ENCODE results near the gene NELL1. TPM values are rescaled to one million over a fixed set of nuclear protein-coding genes. Genes with fewer than 3 reads are reported as not detected.
"Not testable (repeated sequence)": the region's sequence is repeated elsewhere in the genome, so short reads cannot be mapped to it uniquely, and the experiment has no call there.

Gene NELL1
- total and polyA plus RNA-seq, 9 donors: 5.5 to 9.9 (median 7.6) TPM

DNA sequence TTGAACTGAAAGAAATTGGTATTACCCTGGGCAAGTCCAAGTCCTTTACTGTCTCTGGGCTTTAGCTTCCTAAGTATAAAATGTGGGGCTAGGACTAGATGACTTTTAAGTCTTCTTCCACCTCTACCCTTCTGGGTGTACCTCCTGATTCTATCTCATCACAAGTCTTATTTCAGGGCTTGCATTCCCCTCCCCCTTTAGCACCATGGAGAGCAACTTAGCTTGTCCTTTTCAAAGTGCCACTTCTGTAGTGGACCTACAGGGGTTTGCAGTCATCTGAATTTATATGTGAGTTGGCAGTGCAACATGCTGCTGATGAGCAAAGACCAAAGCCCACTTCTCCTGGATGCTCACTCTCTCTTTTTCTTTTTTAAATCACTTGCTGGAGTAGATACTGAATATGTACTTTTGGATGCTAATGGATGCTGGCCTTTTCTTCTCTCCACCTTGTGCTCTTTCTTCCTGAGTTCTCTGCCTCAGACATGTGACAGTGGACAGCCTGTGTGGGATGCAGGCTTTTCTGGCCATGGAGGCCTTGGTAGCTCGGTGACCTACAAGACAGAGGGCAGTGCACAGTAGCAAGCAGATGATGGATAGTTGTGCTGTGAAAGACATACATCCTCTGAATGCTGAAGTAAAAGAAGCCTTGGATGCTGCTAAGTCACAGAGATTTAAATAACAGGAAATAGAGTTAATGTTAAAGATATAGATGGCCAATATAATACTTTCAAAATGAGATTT lies 185.0 kb downstream of the NELL1 start:
- no peaks in the 10 kb centered on the region for H3K9me3 ChIP-seq (replicated peaks; ENCODE audit: control insufficient read depth, low read depth, low read length)
- H3K4me3 ChIP-seq (ENCODE audit: low read length): no peak overlapping the region
- H3K27ac ChIP-seq (ENCODE audit: low read length): no peak overlapping the region
- H3K36me3 ChIP-seq (ENCODE audit: control insufficient read depth, insufficient read depth, low read length): no peaks in the 10 kb centered on the region
- H3K4me1 ChIP-seq (ENCODE audit: control insufficient read depth, insufficient read depth, low read length): no peaks in the 10 kb centered on the region
- DNase-seq: peak; percentile 19
- no peaks in the 10 kb centered on the region for H3K27me3 ChIP-seq (ENCODE audit: control insufficient read depth, insufficient read depth, low read length)
- 50% methylated on average over 1 of the region's 1 CpG for WGBS (ENCODE audit: insufficient coverage)

DNA sequence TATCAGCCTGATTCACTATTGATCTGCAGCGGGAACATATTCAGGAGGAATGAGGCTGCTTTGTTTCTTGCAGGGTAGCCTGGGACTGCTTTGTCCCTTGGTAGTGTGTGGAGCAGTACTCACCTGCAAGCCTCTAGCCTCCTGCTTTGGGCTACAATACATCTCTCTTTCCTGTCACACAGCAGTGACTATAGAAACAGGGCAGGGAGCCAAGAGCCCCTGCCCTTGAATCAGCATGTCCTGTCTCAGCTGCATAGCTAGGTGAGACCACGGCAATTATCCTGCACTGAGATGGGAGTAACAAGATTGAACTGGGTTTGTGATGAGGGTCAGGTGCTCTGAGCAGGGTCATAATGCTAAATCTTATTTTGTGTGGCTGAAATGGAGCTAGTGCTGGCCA lies 191.9 kb downstream of the NELL1 start:
- H3K4me3 ChIP-seq (ENCODE audit: low read length): no peak overlapping the region
- no peaks in the 10 kb centered on the region for H3K9me3 ChIP-seq (replicated peaks; ENCODE audit: control insufficient read depth, low read depth, low read length)
- no peaks in the 10 kb centered on the region for H3K36me3 ChIP-seq (ENCODE audit: control insufficient read depth, insufficient read depth, low read length)
- H3K27ac ChIP-seq (ENCODE audit: low read length): no peak overlapping the region
- DNase-seq: no peak
- no peaks in the 10 kb centered on the region for H3K4me1 ChIP-seq (ENCODE audit: control insufficient read depth, insufficient read depth, low read length)
- no peaks in the 10 kb centered on the region for H3K27me3 ChIP-seq (ENCODE audit: control insufficient read depth, insufficient read depth, low read length)
- 40% methylated on average over 1 of the region's 2 CpGs for WGBS (ENCODE audit: insufficient coverage)

DNA sequence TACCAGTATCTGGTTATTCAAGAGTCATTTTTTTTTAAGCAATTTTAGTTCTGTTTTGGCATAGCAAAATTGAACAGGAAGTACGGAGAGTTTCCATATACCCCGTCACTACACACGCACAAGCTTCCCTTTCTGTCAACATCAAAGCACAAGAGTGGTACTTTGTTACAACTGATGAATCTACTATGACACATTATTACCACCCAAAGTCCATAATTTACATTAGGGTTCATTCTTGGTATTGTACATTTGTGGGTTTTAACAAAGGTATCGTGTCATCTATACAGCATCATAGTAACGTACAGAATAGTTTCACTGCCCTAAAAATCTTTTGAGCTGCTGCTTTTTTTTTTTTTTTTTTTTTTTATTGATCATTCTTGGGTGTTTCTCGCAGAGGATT lies 192.9 kb downstream of the NELL1 start:
- WGBS (ENCODE audit: insufficient coverage): no CpG with 5 or more reads among the region's 6 CpGs
- H3K4me3 ChIP-seq (ENCODE audit: low read length); H3K36me3 ChIP-seq (ENCODE audit: control insufficient read depth, insufficient read depth, low read length); H3K27ac ChIP-seq (ENCODE audit: low read length); H3K4me1 ChIP-seq (ENCODE audit: control insufficient read depth, insufficient read depth, low read length); H3K27me3 ChIP-seq (ENCODE audit: control insufficient read depth, insufficient read depth, low read length); H3K9me3 ChIP-seq (replicated peaks; ENCODE audit: control insufficient read depth, low read depth, low read length); DNase-seq: not testable (repeated sequence)

DNA sequence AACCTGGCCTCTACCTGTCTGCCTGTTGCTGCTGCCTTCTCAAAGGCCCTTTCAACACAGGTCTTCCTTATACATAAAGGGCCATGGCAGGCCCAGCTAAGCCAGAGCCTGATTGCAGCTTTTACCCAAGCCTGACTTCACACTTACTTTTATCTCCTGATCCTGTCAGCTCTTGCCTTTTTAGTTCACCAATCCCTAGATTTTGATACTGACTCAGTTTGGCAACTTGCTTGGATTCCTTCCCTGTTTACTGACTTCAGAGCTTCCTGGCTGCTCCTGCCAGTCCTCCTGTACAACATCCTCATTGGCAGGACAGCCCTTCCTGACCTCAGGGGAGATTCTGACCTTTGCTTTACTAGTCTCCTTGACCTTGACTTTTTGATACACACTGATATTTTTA lies 195.2 kb downstream of the NELL1 start:
- H3K4me3 ChIP-seq (ENCODE audit: low read length): no peak overlapping the region
- no peaks in the 10 kb centered on the region for H3K9me3 ChIP-seq (replicated peaks; ENCODE audit: control insufficient read depth, low read depth, low read length)
- H3K4me1 ChIP-seq (ENCODE audit: control insufficient read depth, insufficient read depth, low read length): no peaks in the 10 kb centered on the region
- H3K27me3 ChIP-seq (ENCODE audit: control insufficient read depth, insufficient read depth, low read length): no peaks in the 10 kb centered on the region
- no peak overlapping the region for H3K27ac ChIP-seq (ENCODE audit: low read length)
- no peaks in the 10 kb centered on the region for H3K36me3 ChIP-seq (ENCODE audit: control insufficient read depth, insufficient read depth, low read length)
- no peak for DNase-seq

DNA sequence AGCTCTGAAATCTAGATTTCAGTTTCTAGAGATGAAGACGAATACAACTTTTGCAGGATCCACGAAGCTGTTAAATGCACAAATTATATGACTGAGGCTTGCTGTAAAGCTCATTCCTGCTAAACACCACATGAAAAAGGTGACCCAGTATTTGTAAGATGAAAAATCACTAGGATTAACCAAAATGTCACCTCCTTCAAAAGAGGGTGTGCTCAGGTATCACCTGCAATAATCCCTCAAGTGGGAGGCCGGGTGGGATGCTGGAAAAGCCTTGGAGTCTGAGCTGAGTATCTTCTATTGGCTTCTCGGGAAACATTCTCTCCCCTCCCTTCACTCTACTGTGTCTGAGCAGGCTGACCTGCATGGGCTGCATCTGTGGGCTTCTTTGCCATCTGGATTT lies 195.8 kb downstream of the NELL1 start:
- Histone ChIP-seq H3K27me3 (ENCODE audit: control insufficient read depth, insufficient read depth, low read length) (no peaks in the 10 kb centered on the region), H3K4me3 (ENCODE audit: low read length) (no peak overlapping the region), H3K36me3 (ENCODE audit: control insufficient read depth, insufficient read depth, low read length) (no peaks in the 10 kb centered on the region), H3K4me1 (ENCODE audit: control insufficient read depth, insufficient read depth, low read length) (no peaks in the 10 kb centered on the region), H3K9me3 (replicated peaks; ENCODE audit: control insufficient read depth, low read depth, low read length) (no peaks in the 10 kb centered on the region), H3K27ac (ENCODE audit: low read length) (no peak overlapping the region)
- DNase-seq: no peak
- no CpG with 5 or more reads among the region's 4 CpGs for WGBS (ENCODE audit: insufficient coverage)

DNA sequence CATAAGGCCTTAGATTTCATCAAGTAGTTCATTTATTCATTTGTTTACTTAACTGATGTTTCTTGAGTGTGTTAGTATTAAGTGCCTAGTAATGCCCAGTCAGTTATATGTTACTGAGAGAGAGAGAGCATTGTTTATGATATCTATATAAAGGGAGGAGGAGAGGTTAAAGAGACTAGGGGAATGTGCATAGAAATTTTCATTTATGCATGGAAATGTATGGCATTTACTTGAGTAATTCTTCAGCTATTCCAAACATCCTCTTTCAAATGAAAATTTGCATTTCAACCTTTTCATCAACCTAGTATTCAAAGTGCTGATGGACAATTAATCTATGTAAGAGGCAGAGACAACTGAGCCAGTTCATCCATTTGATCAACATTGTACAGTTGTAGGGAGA lies 199.7 kb downstream of the NELL1 start:
- H3K36me3 ChIP-seq (ENCODE audit: control insufficient read depth, insufficient read depth, low read length): no peaks in the 10 kb centered on the region
- H3K27ac ChIP-seq (ENCODE audit: low read length): no peak overlapping the region
- H3K9me3 ChIP-seq (replicated peaks; ENCODE audit: control insufficient read depth, low read depth, low read length): no peaks in the 10 kb centered on the region
- H3K27me3 ChIP-seq (ENCODE audit: control insufficient read depth, insufficient read depth, low read length): no peaks in the 10 kb centered on the region
- no peak overlapping the region for H3K4me3 ChIP-seq (ENCODE audit: low read length)
- DNase-seq: no peak
- no peaks in the 10 kb centered on the region for H3K4me1 ChIP-seq (ENCODE audit: control insufficient read depth, insufficient read depth, low read length)

DNA sequence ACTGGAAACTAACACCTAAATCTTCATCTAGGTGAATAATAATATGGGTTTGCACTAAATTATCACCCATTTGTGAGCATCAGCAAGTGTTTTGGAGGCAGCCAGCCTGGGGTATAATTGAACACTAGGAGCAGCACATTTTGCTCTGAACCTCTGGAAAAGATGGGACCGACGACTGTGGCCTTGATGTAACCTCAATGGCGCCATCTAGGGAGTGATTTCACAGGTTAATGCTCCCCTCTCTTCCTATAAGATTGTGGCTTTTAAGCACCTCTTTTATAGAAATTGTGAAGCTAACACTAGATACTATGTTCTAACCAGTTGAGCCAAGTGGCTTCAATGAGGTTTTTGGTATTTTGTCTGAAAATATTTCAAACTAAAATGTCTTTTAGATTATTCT lies 203.7 kb downstream of the NELL1 start:
- Histone ChIP-seq H3K4me1 (ENCODE audit: control insufficient read depth, insufficient read depth, low read length) (no peaks in the 10 kb centered on the region), H3K27ac (ENCODE audit: low read length) (no peak overlapping the region), H3K27me3 (ENCODE audit: control insufficient read depth, insufficient read depth, low read length) (no peaks in the 10 kb centered on the region), H3K36me3 (ENCODE audit: control insufficient read depth, insufficient read depth, low read length) (no peaks in the 10 kb centered on the region), H3K4me3 (ENCODE audit: low read length) (no peak overlapping the region), H3K9me3 (replicated peaks; ENCODE audit: control insufficient read depth, low read depth, low read length) (no peaks in the 10 kb centered on the region)
- 20% methylated on average over 1 of the region's 3 CpGs for WGBS (ENCODE audit: insufficient coverage)
- DNase-seq: peak; percentile 30

DNA sequence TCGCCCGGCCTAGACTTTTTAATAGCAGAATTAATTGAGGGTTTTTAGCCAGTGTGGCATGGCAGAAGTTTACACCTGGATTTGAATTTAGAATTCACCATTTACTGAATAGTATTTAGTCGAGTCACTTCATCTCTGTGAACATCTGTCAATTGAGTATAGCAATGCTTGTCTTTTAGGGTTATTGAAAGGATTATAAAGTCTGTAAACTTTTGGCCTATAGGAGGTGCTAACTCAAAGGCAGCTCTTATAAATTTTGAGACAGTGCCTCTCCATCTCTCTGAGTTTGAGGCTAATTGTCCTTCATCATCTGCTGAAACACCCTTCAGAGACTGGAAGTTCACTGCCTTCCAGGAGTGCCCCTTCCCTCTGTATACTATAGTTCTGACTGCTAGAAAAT lies 205.0 kb downstream of the NELL1 start:
- no peaks in the 10 kb centered on the region for H3K9me3 ChIP-seq (replicated peaks; ENCODE audit: control insufficient read depth, low read depth, low read length)
- no CpG with 5 or more reads among the region's 3 CpGs for WGBS (ENCODE audit: insufficient coverage)
- no peaks in the 10 kb centered on the region for H3K27me3 ChIP-seq (ENCODE audit: control insufficient read depth, insufficient read depth, low read length)
- no peaks in the 10 kb centered on the region for H3K36me3 ChIP-seq (ENCODE audit: control insufficient read depth, insufficient read depth, low read length)
- no peaks in the 10 kb centered on the region for H3K4me1 ChIP-seq (ENCODE audit: control insufficient read depth, insufficient read depth, low read length)
- no peak for DNase-seq
- no peak overlapping the region for H3K27ac ChIP-seq (ENCODE audit: low read length)
- no peak overlapping the region for H3K4me3 ChIP-seq (ENCODE audit: low read length)

DNA sequence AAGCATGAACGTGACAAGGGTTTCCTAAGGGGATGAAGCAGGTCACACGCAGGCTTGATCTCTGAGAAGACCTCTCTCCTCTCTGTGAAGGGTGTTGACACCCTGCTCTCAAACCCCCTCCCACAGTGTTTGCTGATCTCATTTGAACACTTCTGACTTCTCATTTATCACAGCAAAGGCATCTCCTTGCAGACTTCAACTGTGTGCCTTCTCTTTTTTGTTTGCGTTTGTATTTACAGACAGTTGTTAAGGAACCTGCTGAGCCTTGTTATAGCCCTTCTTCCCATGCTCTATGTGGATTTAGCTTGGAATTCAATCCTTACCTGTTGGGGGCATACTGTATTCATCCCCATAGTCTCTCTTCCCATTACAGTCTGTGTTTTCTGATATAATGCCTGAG lies 206.5 kb downstream of the NELL1 start:
- DNase-seq: no peak
- H3K36me3 ChIP-seq (ENCODE audit: control insufficient read depth, insufficient read depth, low read length): no peaks in the 10 kb centered on the region
- H3K4me3 ChIP-seq (ENCODE audit: low read length): no peak overlapping the region
- H3K9me3 ChIP-seq (replicated peaks; ENCODE audit: control insufficient read depth, low read depth, low read length): no peaks in the 10 kb centered on the region
- no peaks in the 10 kb centered on the region for H3K27me3 ChIP-seq (ENCODE audit: control insufficient read depth, insufficient read depth, low read length)
- H3K4me1 ChIP-seq (ENCODE audit: control insufficient read depth, insufficient read depth, low read length): no peaks in the 10 kb centered on the region
- WGBS (ENCODE audit: insufficient coverage): no CpG with 5 or more reads among the region's 3 CpGs
- no peak overlapping the region for H3K27ac ChIP-seq (ENCODE audit: low read length)

DNA sequence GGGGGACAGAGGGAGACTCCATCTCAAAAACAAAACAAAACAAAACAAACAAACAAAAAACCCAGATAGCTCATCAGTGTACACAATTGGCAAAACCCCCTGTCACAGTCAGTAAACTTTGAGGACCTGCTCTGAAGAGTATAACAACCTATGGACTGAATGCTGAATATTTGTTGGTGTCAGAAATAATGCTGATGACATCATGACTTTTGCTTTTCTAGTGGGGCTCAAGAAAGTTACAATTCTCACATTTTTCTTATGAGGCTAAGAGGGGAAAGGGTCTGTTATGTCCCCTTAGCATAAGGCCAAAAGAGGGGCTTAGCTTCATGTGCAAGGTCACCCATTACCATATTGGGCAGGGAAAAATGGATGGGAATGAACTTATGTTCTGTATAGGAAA lies 207.4 kb downstream of the NELL1 start:
- Histone ChIP-seq H3K27me3 (ENCODE audit: control insufficient read depth, insufficient read depth, low read length) (no peaks in the 10 kb centered on the region), H3K4me3 (ENCODE audit: low read length) (no peak overlapping the region), H3K36me3 (ENCODE audit: control insufficient read depth, insufficient read depth, low read length) (no peaks in the 10 kb centered on the region), H3K9me3 (replicated peaks; ENCODE audit: control insufficient read depth, low read depth, low read length) (no peaks in the 10 kb centered on the region), H3K27ac (ENCODE audit: low read length) (no peak overlapping the region), H3K4me1 (ENCODE audit: control insufficient read depth, insufficient read depth, low read length) (no peaks in the 10 kb centered on the region)
- no peak for DNase-seq

DNA sequence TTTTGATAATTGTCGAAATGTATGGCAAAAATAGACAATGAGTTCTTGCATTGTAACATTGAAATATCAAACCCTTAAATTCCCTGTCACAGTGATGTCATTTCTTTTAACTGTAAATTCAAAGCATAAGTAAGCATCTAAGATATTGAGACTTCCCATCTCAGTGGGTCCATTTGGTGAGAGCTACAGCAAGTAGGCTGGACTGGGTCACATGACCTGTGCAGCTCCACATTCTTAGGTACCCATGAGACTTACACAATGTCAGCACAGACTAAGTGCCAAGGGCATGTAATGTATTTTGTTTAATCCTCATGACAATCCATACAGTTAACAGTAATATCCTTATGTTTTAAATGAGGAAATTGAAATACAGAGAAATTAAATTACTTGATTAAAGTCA lies 210.7 kb downstream of the NELL1 start:
- Histone ChIP-seq H3K4me1 (ENCODE audit: control insufficient read depth, insufficient read depth, low read length) (no peaks in the 10 kb centered on the region), H3K36me3 (ENCODE audit: control insufficient read depth, insufficient read depth, low read length) (no peaks in the 10 kb centered on the region), H3K27me3 (ENCODE audit: control insufficient read depth, insufficient read depth, low read length) (no peaks in the 10 kb centered on the region), H3K4me3 (ENCODE audit: low read length) (no peak overlapping the region), H3K9me3 (replicated peaks; ENCODE audit: control insufficient read depth, low read depth, low read length) (no peaks in the 10 kb centered on the region), H3K27ac (ENCODE audit: low read length) (no peak overlapping the region)
- DNase-seq: peak; percentile 1
- no CpG with 5 or more reads among the region's 1 CpG for WGBS (ENCODE audit: insufficient coverage)
